ENCODE measurements around the gene IL21R.

DNA sequence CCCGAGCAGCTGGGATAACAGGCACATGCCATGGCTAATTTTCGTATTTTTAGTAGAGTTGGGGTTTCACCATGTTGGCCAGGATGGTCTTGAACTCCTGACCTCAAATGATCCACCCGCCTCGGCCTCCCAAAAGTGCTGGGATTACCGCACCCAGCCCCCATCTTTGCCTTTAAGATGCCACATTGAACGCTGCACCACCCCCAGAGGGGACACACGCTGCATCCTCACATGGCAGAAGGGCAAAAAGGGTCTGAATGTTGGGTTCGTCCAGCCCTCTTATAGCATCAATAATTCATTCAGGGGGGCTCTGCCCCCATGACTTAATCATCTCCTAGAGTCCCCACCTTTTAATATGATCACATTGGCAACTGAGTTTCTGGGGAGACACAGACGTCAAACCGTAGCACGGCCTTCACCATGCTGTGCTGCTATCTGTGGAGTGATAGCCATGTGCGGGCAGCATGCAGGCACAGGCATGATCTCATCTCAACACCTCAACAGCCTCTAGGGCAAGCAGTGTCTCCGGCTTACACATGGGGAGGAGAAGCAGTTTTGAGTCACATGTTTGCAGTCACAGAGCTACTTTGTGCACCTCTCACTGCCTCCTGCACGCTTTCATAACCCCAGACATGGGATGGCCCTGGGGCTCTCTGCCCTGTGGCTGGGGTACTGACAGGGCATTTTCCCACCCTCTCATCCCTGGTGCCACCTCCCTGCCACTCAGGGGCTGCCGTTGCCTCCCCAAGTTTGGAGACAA, 30.0 kb downstream of the IL21R start:
- TF ChIP-seq TCF4 (CRISPR knock-in tag; IDR thresholded peaks at IDR 0.05; ENCODE audit: borderline replicate concordance) (no peak), PATZ1 (CRISPR knock-in tag; IDR thresholded peaks at IDR 0.05; ENCODE audit: borderline replicate concordance) (no peak), TSHZ2 (CRISPR knock-in tag; IDR thresholded peaks at IDR 0.05) (no peak), ZFP30 (CRISPR knock-in tag; IDR thresholded peaks at IDR 0.05) (no peak), ZNF565 (CRISPR knock-in tag; conservative IDR thresholded peaks at IDR 0.05; ENCODE audit: low read depth) (no peak), SNAI2 (CRISPR knock-in tag; IDR thresholded peaks at IDR 0.05) (no peak), BACH2 (CRISPR knock-in tag; IDR thresholded peaks at IDR 0.05; ENCODE audit: borderline replicate concordance) (no peak), ARNTL (CRISPR knock-in tag; IDR thresholded peaks at IDR 0.05; ENCODE audit: borderline replicate concordance, low read depth) (no peak), ZFP3 (CRISPR knock-in tag; IDR thresholded peaks at IDR 0.05) (no peak), CREB5 (CRISPR knock-in tag; IDR thresholded peaks at IDR 0.05; ENCODE audit: low read depth) (no peak), PPARA (CRISPR knock-in tag; IDR thresholded peaks at IDR 0.05; ENCODE audit: borderline replicate concordance) (no peak)
